ENCODE data around the gene FAM227B. TPM values are rescaled to one million over a fixed set of nuclear protein-coding genes. Genes with fewer than 3 reads are reported as not detected.
"Not testable (repeated sequence)": the region's sequence is repeated elsewhere in the genome, so short reads cannot be mapped to it uniquely, and the experiment has no call there.

FAM227B gene
- total RNA-seq, 4 donors from 2014 or later = 13.3 to 16.7 (median 15.2) TPM

- H3K27me3 ChIP-seq = no peaks in the 10 kb centered on the region
- intact Hi-C loops (cut with DNase I) = no loop called here
- TF ChIP-seq, protein P1, sequence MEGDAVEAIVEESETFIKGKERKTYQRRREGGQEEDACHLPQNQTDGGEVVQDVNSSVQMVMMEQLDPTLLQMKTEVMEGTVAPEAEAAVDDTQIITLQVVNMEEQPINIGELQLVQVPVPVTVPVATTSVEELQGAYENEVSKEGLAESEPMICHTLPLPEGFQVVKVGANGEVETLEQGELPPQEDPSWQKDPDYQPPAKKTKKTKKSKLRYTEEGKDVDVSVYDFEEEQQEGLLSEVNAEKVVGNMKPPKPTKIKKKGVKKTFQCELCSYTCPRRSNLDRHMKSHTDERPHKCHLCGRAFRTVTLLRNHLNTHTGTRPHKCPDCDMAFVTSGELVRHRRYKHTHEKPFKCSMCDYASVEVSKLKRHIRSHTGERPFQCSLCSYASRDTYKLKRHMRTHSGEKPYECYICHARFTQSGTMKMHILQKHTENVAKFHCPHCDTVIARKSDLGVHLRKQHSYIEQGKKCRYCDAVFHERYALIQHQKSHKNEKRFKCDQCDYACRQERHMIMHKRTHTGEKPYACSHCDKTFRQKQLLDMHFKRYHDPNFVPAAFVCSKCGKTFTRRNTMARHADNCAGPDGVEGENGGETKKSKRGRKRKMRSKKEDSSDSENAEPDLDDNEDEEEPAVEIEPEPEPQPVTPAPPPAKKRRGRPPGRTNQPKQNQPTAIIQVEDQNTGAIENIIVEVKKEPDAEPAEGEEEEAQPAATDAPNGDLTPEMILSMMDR (IDR thresholded peaks at IDR 0.05) = no peak
- no peak for TF ChIP-seq POLR2A (IDR thresholded peaks at IDR 0.05)
These were observed 207.8 kb downstream of the FAM227B start for GRCh38 chr15:49412797-49413196.

GRCh38 chr15:49410641-49411040, 210.0 kb downstream of the FAM227B start:
- H3K4me1 ChIP-seq = no peaks in the 10 kb centered on the region
- intact Hi-C loops (cut with DNase I) = no loop called here
- H3K27me3 ChIP-seq = no peaks in the 10 kb centered on the region
- no peak for DNase-seq
- H3K27ac ChIP-seq = no peak overlapping the region
- TF ChIP-seq, protein P1 (IDR thresholded peaks at IDR 0.05) = no peak
- TF ChIP-seq POLR2A (IDR thresholded peaks at IDR 0.05) = no peak
- H3K9me3 ChIP-seq = no peaks in the 10 kb centered on the region
- H3K4me3 ChIP-seq (replicated peaks in 1 of 3) = no peak overlapping the region
- H3K36me3 ChIP-seq = no peaks in the 10 kb centered on the region

More at GRCh38 chr15:49412797-49413196, 207.8 kb downstream of the FAM227B start:
- DNase-seq = no peak
- Histone ChIP-seq H3K27ac (no peak overlapping the region), H3K9me3 (no peaks in the 10 kb centered on the region), H3K36me3 (no peaks in the 10 kb centered on the region), H3K4me1 (no peaks in the 10 kb centered on the region), H3K4me3 (replicated peaks in 1 of 3) (no peak overlapping the region)

DNA sequence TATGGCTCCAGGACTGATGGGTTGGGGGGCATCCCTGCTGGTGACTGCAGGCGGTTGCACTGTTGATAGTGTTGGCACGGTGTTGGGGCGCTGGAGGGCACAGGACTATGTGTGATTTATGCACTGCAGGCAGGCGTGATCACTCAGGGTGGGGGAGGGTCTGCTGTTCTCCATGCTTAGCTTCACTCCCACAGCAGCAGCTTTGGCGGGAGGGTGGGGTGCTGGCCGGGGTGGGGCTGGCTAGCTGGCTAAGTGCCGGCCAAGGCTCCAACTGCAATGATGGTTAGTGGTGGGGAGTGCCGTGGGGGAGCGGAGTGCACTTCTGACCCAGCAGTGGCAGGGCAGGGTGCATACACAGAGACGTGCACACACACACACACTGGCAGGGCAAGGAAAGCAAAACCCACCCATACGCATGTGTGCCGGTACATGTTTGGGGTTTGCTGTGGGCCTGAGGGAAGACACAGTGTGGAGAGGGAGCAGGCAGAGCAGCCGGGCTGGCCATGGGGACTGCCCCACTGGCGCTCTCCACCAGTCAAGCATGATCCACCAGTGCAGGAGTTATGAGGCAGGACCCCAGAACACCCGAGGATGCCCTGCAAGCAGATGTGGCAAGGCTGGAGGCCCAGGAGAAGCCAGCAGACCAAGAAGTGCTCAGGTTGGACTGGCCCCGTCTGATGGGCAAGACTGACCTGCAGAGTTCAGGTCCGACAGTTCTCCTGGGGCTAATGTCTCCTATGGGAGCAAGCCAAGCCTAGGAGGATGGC, 214.1 kb downstream of the FAM227B start:
- intact Hi-C loops (cut with DNase I) = no loop called here
- H3K36me3 ChIP-seq = no peaks in the 10 kb centered on the region
- TF ChIP-seq, protein P1 (IDR thresholded peaks at IDR 0.05) = no peak
- TF ChIP-seq POLR2A (IDR thresholded peaks at IDR 0.05) = no peak
- no peaks in the 10 kb centered on the region for H3K27me3 ChIP-seq
- DNase-seq = no peak
- no peaks in the 10 kb centered on the region for H3K4me1 ChIP-seq
- H3K9me3 ChIP-seq = no peaks in the 10 kb centered on the region
- WGBS, 2 donors = 91 to 92% methylated on average over 11 to 15 of the region's 17 CpGs
- no peak overlapping the region for H3K4me3 ChIP-seq (replicated peaks in 1 of 3)
- no peak overlapping the region for H3K27ac ChIP-seq

DNA sequence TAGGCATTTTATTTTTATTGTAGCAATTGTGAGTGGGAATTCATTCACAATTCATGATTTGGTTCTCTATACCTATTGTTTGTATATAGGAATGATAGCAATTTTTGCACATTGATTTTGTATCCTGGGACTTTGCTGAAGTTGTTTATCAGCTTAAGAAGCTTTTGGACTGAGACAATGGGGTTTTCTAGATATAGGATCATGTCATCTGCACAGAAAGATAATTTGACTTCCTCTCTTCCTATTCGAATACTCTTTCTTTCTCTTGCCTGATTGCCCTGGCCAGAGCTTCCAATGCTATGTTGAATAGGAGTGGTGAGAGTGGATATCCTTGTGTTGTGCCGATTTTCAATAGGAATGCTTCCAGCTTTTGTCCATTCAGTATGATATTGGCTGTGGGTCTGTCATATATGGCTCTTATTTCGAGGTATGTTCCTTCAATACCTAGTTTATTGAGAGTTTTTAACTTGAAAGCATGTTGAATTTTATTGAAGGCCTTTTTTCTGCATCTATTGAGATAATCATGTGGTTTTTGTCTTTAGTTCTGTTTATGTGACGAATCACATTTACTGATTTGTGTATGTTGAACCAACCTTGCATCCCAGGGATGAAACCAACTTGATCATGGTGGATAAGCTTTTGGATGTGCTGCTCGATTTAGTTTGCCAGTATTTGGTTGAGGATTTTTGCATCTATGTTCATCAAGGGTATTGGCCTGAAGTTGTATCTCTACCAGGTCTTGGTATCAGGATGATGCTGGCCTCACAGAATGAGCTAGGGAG, 217.9 kb downstream of the FAM227B start:
- H3K9me3 ChIP-seq; DNase-seq; H3K27me3 ChIP-seq; H3K36me3 ChIP-seq; intact Hi-C loops (cut with DNase I); H3K4me3 ChIP-seq (replicated peaks in 1 of 3); H3K4me1 ChIP-seq; H3K27ac ChIP-seq: not testable (repeated sequence)
- WGBS, 2 donors = 86 to 92% methylated on average over 5 of the region's 5 CpGs

- no peaks in the 10 kb centered on the region for H3K36me3 ChIP-seq
- TF ChIP-seq, protein P1 (IDR thresholded peaks at IDR 0.05) = no peak
- no peak for TF ChIP-seq POLR2A (IDR thresholded peaks at IDR 0.05)
- H3K9me3 ChIP-seq = no peaks in the 10 kb centered on the region
- H3K4me1 ChIP-seq = no peaks in the 10 kb centered on the region
- intact Hi-C loops (cut with DNase I) = no loop called here
- DNase-seq = no peak
- H3K4me3 ChIP-seq (replicated peaks in 1 of 3) = no peak overlapping the region
- H3K27me3 ChIP-seq = no peaks in the 10 kb centered on the region
- H3K27ac ChIP-seq = no peak overlapping the region
- WGBS, 2 donors = 86 to 88% methylated on average over 2 of the region's 2 CpGs
These were observed 233.1 kb downstream of the FAM227B start for GRCh38 chr15:49387471-49387870.

Data from thyroid gland (tissue), 4 donors.